ENCODE data around the gene ATP6V1A. TPM values are rescaled to one million over a fixed set of nuclear protein-coding genes. Genes with fewer than 3 reads are reported as not detected.

Gene ATP6V1A
- polyA plus RNA-seq, 1 donor from 2014 or later: 225 TPM

- peaks cover 9% of the 10 kb centered on the region for H3K36me3 ChIP-seq (ENCODE audit: insufficient read depth, low read length)
- TF ChIP-seq POLR2AphosphoS5 (IDR thresholded peaks at IDR 0.05): no peak
- TF ChIP-seq REST (IDR thresholded peaks at IDR 0.05; ENCODE audit: borderline replicate concordance): no peak
- no peak for TF ChIP-seq RAD21 (conservative IDR thresholded peaks at IDR 0.05)
- no peak for TF ChIP-seq SMC3 (conservative IDR thresholded peaks at IDR 0.05; ENCODE audit: poor library complexity)
- TF ChIP-seq TAF1 (IDR thresholded peaks at IDR 0.05; ENCODE audit: low read depth): no peak
- TF ChIP-seq MXI1 (conservative IDR thresholded peaks at IDR 0.05; ENCODE audit: poor library complexity, severe bottlenecking): no peak
- no peak for TF ChIP-seq EP300 (conservative IDR thresholded peaks at IDR 0.05; ENCODE audit: poor library complexity, severe bottlenecking)
- TF ChIP-seq EZH2 (IDR thresholded peaks at IDR 0.05; ENCODE audit: borderline replicate concordance, insufficient read depth, low read length, poor library complexity, severe bottlenecking): no peak
- no peak for TF ChIP-seq CTCF (IDR thresholded peaks at IDR 0.05; ENCODE audit: poor library complexity, severe bottlenecking)
These were observed 56.1 kb downstream of the ATP6V1A start for GRCh38 chr3:113802795-113803455.

GRCh38 chr3:113804661-113805060, 57.8 kb downstream of the ATP6V1A start:
- Histone ChIP-seq H4K20me1 (ENCODE audit: insufficient read depth) (no peaks in the 10 kb centered on the region), H3K9me2 (ENCODE audit: insufficient read depth, low read length) (no peaks in the 10 kb centered on the region), H3F3A (ENCODE audit: insufficient read depth, low read length, poor library complexity, severe bottlenecking) (no peaks in the 10 kb centered on the region), H2AFZ (ENCODE audit: low read depth, low read length) (no peak overlapping the region), H3K9me3 (ENCODE audit: low read length) (no peaks in the 10 kb centered on the region), H3K27me3 (ENCODE audit: insufficient read depth, low read depth, low read length) (no peaks in the 10 kb centered on the region), H3K9ac (ENCODE audit: low read length) (no peak overlapping the region), H3K36me3 (ENCODE audit: insufficient read depth, low read length) (peaks cover 6% of the 10 kb centered on the region), H3K79me2 (replicated peaks; ENCODE audit: insufficient read depth, low read length) (no peaks in the 10 kb centered on the region), H3K4me2 (ENCODE audit: low read length) (no peak overlapping the region), H3K27ac (ENCODE audit: low read length) (no peak overlapping the region), H3K4me3 (ENCODE audit: low read length) (no peak overlapping the region)
- no peak for TF ChIP-seq EP300 (conservative IDR thresholded peaks at IDR 0.05; ENCODE audit: poor library complexity, severe bottlenecking)
- TF ChIP-seq SMC3 (conservative IDR thresholded peaks at IDR 0.05; ENCODE audit: poor library complexity): no peak
- no peak for TF ChIP-seq RAD21 (conservative IDR thresholded peaks at IDR 0.05)
- TF ChIP-seq POLR2AphosphoS5 (IDR thresholded peaks at IDR 0.05): no peak
- no peak for TF ChIP-seq TAF1 (IDR thresholded peaks at IDR 0.05; ENCODE audit: low read depth)
- TF ChIP-seq CTCF (IDR thresholded peaks at IDR 0.05; ENCODE audit: poor library complexity, severe bottlenecking): no peak

More at GRCh38 chr3:113802795-113803455, 56.1 kb downstream of the ATP6V1A start:
- H3K27ac ChIP-seq (ENCODE audit: low read length): no peak overlapping the region
- H3F3A ChIP-seq (ENCODE audit: insufficient read depth, low read length, poor library complexity, severe bottlenecking): no peaks in the 10 kb centered on the region
- H3K27me3 ChIP-seq (ENCODE audit: insufficient read depth, low read depth, low read length): no peaks in the 10 kb centered on the region
- no peak overlapping the region for H3K9ac ChIP-seq (ENCODE audit: low read length)
- H2AFZ ChIP-seq (ENCODE audit: low read depth, low read length): no peak overlapping the region
- no peaks in the 10 kb centered on the region for H3K9me2 ChIP-seq (ENCODE audit: insufficient read depth, low read length)
- no peak overlapping the region for H3K4me2 ChIP-seq (ENCODE audit: low read length)
- H3K9me3 ChIP-seq (ENCODE audit: low read length): no peaks in the 10 kb centered on the region
- no peaks in the 10 kb centered on the region for H3K79me2 ChIP-seq (replicated peaks; ENCODE audit: insufficient read depth, low read length)
- H3K4me3 ChIP-seq (ENCODE audit: low read length): no peak overlapping the region
- no peaks in the 10 kb centered on the region for H4K20me1 ChIP-seq (ENCODE audit: insufficient read depth)

Data from neural cell (in vitro differentiated cells).